Mucosa of rectum (tissue), 2 donors: ENCODE results near the gene RDH5.

ENCODE experiments used
- H3K27ac ChIP-seq, 2 donors: one replicate each; pipeline ENCODE4 v1.7.0; 2013; ENCODE audit warnings: inconsistent platforms in 2 of 2, low read depth in 2 of 2, low read length in 2 of 2
- H3K27me3 ChIP-seq, 2 donors: one replicate each; pipeline ENCODE4 v1.7.0; 2013; ENCODE audit warnings: low read length in 2 of 2; ENCODE audit not compliant: control insufficient read depth in 2 of 2, insufficient read depth in 2 of 2
- H3K36me3 ChIP-seq, 2 donors: one replicate each; pipeline ENCODE4 v1.7.0; 2013; ENCODE audit warnings: low read length in 2 of 2; ENCODE audit not compliant: control insufficient read depth in 2 of 2, insufficient read depth in 2 of 2
- H3K4me1 ChIP-seq, 2 donors: one replicate each; pipeline ENCODE4 v1.7.0; 2013; ENCODE audit warnings: low read length in 2 of 2, mild to moderate bottlenecking in 1 of 2; ENCODE audit not compliant: control insufficient read depth in 2 of 2, insufficient read depth in 2 of 2
- H3K4me3 ChIP-seq, 2 donors: one replicate each; pipeline ENCODE4 v1.7.0; 2013; ENCODE audit warnings: low read length in 2 of 2
- H3K9ac ChIP-seq, 2 donors: one replicate each; pipeline ENCODE4 v1.7.0; 2013; ENCODE audit warnings: low read length in 2 of 2, low read depth in 1 of 2, mild to moderate bottlenecking in 1 of 2
- H3K9me3 ChIP-seq, 2 donors: one replicate each; pipeline ENCODE4 v1.7.0; 2013; ENCODE audit warnings: low read length in 2 of 2; ENCODE audit not compliant: control insufficient read depth in 2 of 2
- donor health status: healthy.
- donor health status: Normal muscosa, but diverticular disease.

Gene RDH5

DNA sequence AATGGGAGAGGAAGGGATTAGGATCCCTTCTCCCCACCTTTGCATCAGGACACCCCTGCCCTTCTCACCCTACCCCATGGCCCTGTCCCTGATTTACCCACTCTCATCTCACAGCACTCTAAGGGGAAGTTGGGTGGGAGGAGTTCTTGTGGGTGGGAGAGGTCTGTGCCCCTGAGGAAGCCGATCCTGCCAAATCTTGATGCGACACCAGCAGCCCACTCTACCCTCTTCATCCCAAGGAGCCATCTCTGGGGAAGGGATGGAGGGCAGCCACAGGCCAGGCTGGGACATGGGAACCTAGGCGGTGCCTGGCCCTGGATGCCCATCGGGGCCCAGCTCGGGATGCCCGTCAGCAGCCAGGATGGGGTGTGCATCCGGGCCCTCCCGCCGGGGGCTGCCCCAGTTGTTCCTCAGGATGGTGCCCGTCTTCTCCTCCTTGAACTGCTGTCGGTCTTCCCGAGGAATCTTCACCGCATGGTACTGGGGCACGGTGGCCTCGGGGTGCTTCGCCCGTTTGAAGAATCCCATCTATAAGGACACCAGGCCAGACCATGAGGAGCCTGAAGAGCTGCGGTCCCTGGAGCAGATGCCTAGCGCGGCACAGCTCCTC lies 35.3 kb upstream of the RDH5 start:
- no peaks in the 10 kb centered on the region for H3K9me3 ChIP-seq
- H3K27me3 ChIP-seq, result no peaks in the 10 kb centered on the region
- H3K27ac ChIP-seq, result no peak overlapping the region
- H3K4me3 ChIP-seq, result no peak overlapping the region
- no peak overlapping the region for H3K9ac ChIP-seq
- peaks cover 0 to 5% of the 10 kb centered on the region in 2 donors for H3K36me3 ChIP-seq
- peaks cover 7 to 13% of the 10 kb centered on the region in 2 donors for H3K4me1 ChIP-seq

- Histone ChIP-seq H3K4me1 (peaks cover 7 to 13% of the 10 kb centered on the region in 2 donors), H3K9ac (no peak overlapping the region), H3K27ac (no peak overlapping the region), H3K4me3 (no peak overlapping the region), H3K9me3 (no peaks in the 10 kb centered on the region), H3K36me3 (peaks cover 0 to 5% of the 10 kb centered on the region in 2 donors), H3K27me3 (no peaks in the 10 kb centered on the region)
Measured at GRCh38 chr12:55685671-55686070, 34.5 kb upstream of the RDH5 start.

GRCh38 chr12:55686366-55687010 lies 33.7 kb upstream of the RDH5 start:
- no peaks in the 10 kb centered on the region for H3K27me3 ChIP-seq
- no peak overlapping the region for H3K4me3 ChIP-seq
- no peak overlapping the region for H3K27ac ChIP-seq
- H3K36me3 ChIP-seq, result peaks cover 0 to 5% of the 10 kb centered on the region in 2 donors
- no peaks in the 10 kb centered on the region for H3K9me3 ChIP-seq
- H3K9ac ChIP-seq, result no peak overlapping the region
- peaks cover 5 to 8% of the 10 kb centered on the region in 2 donors for H3K4me1 ChIP-seq

DNA sequence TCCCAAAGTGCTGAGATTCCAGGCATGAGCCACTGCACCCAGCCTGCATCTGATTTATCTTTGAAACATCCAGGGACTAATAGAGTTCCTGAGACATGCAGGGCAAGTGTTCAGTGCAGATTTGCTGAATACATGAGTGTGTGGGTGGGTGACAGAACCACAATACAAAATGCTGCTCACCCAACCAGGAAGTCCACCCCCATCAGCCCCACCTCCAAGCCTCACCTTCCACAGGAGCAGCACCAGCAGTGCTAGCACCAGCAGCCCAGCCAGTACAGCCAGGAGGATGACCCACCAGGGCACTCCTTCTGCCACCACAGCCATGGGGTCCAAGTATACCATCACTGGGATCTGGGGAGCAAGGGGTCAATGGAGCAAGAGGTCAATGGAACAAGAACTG lies 32.4 kb upstream of the RDH5 start:
- Histone ChIP-seq H3K4me1 (peaks cover 3% of the 10 kb centered on the region in 2 donors), H3K27ac (no peak overlapping the region), H3K36me3 (peaks cover 0 to 5% of the 10 kb centered on the region in 2 donors), H3K27me3 (no peaks in the 10 kb centered on the region), H3K9me3 (no peaks in the 10 kb centered on the region), H3K4me3 (no peak overlapping the region), H3K9ac (no peak overlapping the region)

GRCh38 chr12:55688716-55689655 lies 31.2 kb upstream of the RDH5 start:
- no peaks in the 10 kb centered on the region for H3K9me3 ChIP-seq
- H3K4me1 ChIP-seq, result no peaks in the 10 kb centered on the region
- H3K36me3 ChIP-seq, result peaks cover 0 to 7% of the 10 kb centered on the region in 2 donors
- no peak overlapping the region for H3K9ac ChIP-seq
- H3K27me3 ChIP-seq, result no peaks in the 10 kb centered on the region
- no peak overlapping the region for H3K27ac ChIP-seq
- H3K4me3 ChIP-seq, result no peak overlapping the region

DNA sequence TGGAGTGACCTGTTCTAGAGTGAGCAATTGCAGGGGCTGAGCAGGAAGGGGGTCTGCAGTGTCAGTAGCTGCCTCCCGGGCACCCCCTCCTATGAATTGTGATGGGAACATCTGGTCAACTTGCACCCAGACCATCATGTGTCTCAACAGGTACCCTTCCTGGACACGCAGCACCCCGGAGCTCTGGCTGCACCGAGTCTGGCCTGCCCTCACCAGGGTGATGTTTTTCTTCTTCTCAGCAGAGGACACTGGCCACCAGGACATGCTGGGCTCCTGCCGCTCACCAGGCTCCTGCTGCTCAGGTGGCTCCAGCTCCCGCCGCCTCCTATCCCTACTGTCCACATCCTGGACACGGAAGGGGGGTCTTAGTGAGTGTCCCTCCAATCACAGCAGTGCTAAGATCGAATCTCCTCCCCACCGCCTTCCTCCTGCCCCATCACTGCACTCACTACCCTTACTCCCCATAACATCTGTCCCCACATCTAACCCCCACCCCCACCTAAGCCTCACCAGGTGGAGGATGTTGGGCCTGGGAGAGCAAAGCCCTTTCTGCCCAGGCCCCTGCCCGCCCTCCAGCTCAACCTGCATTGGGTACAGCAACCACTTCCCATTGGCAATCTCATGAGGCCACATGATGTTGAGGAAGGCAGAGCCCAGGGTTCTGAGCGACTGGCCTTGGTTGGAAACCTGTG lies 27.4 kb upstream of the RDH5 start:
- Histone ChIP-seq H3K36me3 (peaks cover 0 to 2% of the 10 kb centered on the region in 2 donors), H3K27me3 (no peaks in the 10 kb centered on the region), H3K9me3 (no peaks in the 10 kb centered on the region), H3K9ac (no peak overlapping the region), H3K4me1 (no peaks in the 10 kb centered on the region), H3K4me3 (no peak overlapping the region), H3K27ac (no peak overlapping the region)

DNA sequence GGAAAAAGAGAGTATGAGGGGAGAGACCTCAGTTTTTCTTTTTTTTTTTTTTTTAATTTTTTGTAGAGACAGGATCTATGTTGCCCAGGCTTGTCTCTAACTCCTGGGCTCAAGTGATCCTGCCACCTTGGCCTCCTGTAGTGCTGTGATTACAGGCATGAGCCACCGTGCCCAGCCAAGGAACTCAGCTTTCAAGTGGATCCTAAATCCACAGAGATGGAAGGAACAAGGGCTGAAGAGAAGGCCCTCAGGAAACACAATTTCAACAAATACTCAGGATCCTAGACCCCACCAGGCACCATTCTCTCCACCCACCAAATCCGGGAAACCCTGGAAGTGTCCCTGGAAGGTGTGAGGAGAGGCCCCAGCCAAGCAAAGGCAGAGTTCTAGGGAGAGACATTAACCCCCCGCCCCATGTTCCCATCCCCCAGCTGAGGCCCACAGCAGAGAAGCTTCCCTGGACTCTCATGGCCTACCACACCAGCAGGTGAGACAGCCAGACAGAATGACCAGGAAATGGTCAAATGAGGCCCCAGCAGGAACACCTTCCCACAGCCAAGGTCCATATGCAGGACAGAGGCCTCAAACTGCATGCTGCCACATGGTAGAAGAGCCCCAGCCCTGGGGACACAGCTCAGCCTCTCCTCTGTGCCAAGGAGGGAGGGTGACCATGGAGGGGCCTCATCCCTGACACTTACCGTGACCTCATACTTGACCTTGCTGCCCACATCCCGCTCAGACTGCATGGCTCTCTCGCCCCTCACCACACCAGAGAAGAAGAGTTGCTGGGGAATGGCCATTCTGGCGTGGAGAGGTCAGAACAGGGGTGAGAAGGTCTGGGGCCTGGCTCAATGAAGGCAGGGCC lies 26.6 kb upstream of the RDH5 start:
- H3K4me1 ChIP-seq, result no peaks in the 10 kb centered on the region
- peaks cover 0 to 2% of the 10 kb centered on the region in 2 donors for H3K36me3 ChIP-seq
- no peak overlapping the region for H3K9ac ChIP-seq
- H3K27ac ChIP-seq, result no peak overlapping the region
- H3K9me3 ChIP-seq, result no peaks in the 10 kb centered on the region
- no peaks in the 10 kb centered on the region for H3K27me3 ChIP-seq
- H3K4me3 ChIP-seq, result no peak overlapping the region

DNA sequence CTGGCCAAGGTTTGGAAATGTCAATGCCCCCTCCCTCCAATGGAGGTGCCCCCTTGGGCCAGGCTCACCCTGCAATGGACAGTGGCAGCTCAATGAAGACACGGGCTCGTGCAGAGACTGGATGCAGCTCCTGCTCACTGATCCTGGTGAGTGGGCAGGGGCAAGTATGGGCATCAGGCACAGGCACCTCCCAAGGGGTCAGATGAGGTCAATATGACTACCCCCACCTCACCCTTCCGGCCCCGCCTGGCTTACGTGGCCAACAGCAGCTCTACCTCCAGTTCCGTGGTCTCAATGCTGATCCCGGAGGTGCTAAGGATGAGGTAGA lies 26.0 kb upstream of the RDH5 start:
- H3K27me3 ChIP-seq, result no peaks in the 10 kb centered on the region
- H3K4me1 ChIP-seq, result no peaks in the 10 kb centered on the region
- no peak overlapping the region for H3K27ac ChIP-seq
- H3K9me3 ChIP-seq, result no peaks in the 10 kb centered on the region
- no peak overlapping the region for H3K4me3 ChIP-seq
- H3K36me3 ChIP-seq, result peaks cover 0 to 2% of the 10 kb centered on the region in 2 donors
- no peak overlapping the region for H3K9ac ChIP-seq

DNA sequence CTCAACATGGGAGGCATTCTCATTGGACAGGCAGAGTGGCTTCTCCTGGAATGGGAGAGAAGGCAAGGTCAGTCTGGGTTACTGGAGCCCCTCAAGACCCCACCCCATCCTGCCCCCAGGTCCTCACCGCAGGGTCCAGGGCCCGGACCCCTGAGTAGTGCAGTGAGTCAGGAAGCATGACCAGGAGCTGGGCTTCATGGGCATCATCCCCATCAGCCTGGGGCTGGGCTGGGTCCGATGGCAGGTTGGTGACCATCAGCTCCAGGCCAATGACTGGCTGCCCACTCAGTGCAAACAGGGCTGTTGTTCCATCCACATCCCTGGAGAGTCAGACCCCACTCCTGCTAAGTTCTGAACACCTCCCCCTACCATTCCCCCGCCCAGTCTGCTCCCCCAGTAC lies 25.5 kb upstream of the RDH5 start:
- H3K4me1 ChIP-seq, result no peaks in the 10 kb centered on the region
- no peaks in the 10 kb centered on the region for H3K9me3 ChIP-seq
- no peak overlapping the region for H3K4me3 ChIP-seq
- H3K9ac ChIP-seq, result no peak overlapping the region
- H3K27ac ChIP-seq, result no peak overlapping the region
- peaks cover 0 to 2% of the 10 kb centered on the region in 2 donors for H3K36me3 ChIP-seq
- no peaks in the 10 kb centered on the region for H3K27me3 ChIP-seq
